ENCODE results near the gene NDUFA9. TPM values are rescaled to one million over a fixed set of nuclear protein-coding genes. Genes with fewer than 3 reads are reported as not detected.

NDUFA9 gene
- total RNA-seq = 63.2 TPM
- long read RNA-seq, full-length matches to known transcripts = 200 of 214 reads
- long read RNA-seq, partial matches to known transcripts = 6 of 214 reads
- long read RNA-seq, other reads (novel, unspliced or antisense) = 8 of 214 reads

DNA sequence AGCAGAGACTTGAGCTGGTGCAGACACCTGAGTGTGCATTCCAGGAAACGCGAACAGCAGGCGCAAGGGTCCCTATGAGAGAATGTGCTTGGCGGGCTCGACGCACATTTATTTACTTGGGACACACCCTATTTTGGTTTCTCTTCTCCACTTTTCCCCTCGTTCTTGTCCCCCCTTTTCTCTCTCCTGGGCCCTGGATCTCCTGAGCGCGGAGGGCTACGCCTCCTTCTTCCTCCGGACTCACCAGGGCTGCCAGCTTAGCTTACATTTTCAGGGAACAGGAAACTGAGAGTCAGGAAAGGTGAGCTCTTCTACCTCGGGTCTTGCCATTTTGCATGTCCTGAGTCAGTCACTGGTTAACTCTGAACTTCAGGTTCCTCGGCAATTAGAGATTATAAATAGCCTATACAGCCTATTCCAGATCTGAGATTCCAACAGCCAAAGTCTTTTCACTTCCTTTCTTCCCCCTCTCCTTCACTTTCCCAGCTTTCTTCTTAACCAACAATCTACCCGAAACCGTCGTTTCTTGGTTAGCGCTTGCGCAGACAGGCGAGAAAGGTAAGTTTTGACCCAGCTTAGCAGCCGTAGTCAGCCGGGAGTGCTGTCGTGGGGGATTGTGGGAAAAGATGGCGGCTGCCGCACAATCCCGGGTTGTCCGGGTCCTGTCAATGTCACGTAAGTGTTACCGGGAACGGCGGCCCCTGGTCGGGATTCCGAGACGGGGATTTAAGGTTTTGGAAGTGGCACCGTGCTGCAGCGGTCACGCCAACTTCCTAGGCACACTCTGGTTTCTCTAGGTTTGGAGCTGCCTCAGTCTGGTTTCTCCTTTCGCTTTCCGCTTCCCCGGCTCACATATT is at the start of gene NDUFA9, which contains the start of gene AKAP3:
NDUFA9 (plus strand) TSS at position 614 of the 857 bp plus-strand sequence; CDS start at position 627, 13 bp downstream.
AKAP3 (minus strand) TSS at position 551 of the 857 bp plus-strand sequence. CDS start 10,855 bp downstream, outside the sequence.
- peak; percentile 93 for DNase-seq (ENCODE audit: low spot score)

DNA sequence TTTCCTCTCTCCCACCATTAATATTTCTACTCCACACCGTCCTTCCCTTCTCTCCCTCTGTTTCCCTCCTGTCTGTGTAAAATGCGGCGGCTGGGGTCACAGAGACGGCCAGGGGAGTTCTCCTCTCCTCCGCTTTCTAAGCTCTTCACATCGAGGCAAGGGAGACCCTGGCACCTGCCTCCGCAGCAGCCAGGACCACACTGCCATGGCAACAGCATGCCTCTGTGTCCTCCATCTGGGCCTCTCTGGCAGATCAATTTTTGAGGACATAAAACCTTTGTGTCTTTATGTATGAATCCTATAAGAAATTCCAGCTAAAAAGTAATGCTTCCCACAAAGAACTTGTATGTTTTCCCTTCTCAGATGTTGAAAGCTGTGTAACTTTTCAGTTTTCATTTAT is 45.5 kb upstream of the NDUFA9 start:
- no peak for DNase-seq (ENCODE audit: low spot score)

- no peak for DNase-seq (ENCODE audit: low spot score)
Observed at GRCh38 chr12:4603946-4604345, 45.0 kb upstream of the NDUFA9 start.

DNA sequence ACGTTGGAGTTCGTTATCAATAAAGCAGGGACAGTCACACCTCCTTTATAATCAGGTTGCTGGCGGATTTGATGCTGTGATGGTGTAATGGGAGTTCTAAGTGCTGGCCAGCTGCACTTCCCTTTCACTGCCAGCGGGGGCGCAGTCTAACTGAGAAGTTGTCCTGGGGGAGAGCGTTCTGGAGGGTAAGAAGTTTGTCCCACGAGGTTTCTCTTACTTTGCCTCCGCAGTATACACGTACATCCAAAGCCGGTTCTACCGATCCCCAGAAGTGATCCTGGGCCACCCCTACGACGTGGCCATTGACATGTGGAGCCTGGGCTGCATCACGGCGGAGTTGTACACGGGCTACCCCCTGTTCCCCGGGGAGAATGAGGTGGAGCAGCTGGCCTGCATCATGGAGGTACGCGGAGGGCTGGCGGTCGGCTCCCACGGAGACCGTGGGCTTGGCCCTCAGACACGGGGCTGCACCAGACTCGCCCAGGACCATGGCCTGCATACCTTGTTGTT is 44.2 kb upstream of the NDUFA9 start:
- no peak for DNase-seq (ENCODE audit: low spot score)

- no peak for DNase-seq (ENCODE audit: low spot score)
Observed at GRCh38 chr12:4607056-4607455, 41.9 kb upstream of the NDUFA9 start.

DNA sequence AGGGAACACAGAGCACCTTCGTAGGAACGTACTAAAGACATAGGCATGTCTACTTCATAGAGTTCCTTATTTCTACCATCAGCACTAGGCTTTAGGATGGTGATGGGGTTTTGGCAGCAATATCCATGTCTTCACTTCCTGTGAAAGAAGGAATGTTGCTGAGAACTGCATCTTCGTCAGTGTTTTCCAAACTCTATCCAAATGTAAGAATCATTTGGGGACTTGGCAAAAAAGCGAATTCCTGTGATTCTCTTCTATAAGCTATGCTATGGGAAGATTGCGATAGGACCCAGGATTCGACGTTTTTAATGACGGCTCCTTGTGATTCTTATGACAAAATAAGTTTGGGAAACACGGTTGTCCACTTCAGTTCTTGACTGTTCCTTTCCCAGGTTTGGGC is 39.8 kb upstream of the NDUFA9 start:
- no peak for DNase-seq (ENCODE audit: low spot score)

- DNase-seq (ENCODE audit: low spot score) = no peak
Observed at GRCh38 chr12:4610481-4610880, 38.4 kb upstream of the NDUFA9 start.

GRCh38 chr12:4615667-4616066 is 33.2 kb upstream of the NDUFA9 start:
- no peak for DNase-seq (ENCODE audit: low spot score)

DNA sequence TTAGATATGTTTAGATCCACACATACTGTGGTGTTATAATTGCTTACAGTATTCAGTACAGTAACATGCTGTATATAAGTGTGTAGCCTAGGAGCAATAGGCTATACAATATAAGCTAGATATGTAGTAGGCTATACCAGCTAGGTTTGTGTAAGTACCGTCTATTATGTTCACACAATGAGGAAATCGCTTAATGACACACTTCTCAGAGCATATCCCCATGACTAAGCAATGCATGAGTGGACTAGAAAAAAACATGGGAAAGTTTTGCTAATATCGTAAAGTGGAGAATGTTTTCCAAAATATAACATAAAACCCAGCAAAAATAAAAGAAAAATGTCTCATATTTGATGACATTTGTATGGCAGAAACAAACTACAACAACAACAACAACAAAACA is 27.4 kb upstream of the NDUFA9 start:
- DNase-seq (ENCODE audit: low spot score) = no peak

- no peak for DNase-seq (ENCODE audit: low spot score)
Observed at GRCh38 chr12:4626543-4626942, 22.4 kb upstream of the NDUFA9 start.

DNA sequence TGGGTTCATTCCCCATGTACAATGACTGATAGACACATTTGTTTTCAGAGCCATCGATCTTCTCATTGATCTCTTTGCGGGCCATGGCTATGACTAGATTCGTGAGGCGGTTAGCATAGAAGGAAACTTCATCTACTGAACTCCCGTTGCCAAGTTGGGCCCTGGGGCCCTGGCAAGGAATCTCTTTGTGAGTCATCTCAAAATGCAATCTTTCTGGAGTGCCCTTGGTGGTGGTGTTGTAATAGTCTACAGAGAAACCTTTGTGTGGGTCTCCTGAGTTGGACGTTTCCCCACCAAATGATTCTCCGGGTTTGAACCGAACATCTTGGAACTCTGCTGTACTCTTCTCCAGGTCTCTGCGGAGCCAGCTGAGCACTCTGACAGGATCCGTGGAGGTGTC is 20.5 kb upstream of the NDUFA9 start:
- no peak for DNase-seq (ENCODE audit: low spot score)

DNA sequence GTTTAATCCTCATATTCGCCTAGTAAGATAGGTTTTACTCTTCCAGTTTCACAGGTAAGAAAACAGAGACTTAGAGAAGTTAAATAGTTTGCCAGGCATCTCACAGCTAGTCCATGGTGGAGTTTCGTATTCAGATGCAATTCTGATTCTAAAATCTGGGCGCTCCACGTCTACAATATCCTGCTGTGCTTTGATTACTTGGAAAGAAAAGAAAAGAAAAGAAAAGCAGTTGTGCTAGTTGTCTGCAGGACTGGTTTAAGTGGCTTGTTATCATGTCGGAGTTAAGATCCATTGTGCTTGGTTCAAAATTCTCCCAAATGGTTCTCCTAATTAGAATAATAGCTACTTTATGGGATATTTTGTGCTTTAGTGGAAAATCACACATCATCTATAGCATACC is 18.7 kb upstream of the NDUFA9 start:
- no peak for DNase-seq (ENCODE audit: low spot score)

DNA sequence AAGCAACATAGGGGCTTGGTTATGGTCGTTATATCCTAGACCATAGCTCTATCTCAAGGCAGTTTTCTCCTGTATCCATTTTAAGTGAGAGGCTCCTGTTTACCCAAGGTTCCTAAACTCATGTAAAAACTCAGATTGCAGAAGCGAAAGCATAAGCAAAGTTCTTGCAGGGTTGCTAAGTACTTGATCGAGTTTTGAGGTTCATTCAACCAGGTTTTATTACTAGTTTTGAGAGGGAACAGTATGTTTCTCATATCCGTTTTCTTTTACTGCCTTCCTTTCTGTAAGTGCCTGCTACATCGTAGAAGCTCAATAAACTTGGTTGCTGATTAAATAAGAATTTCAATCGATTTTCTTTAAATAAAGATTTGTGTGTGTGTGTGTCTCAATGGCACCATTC is 5.2 kb upstream of the NDUFA9 start:
- DNase-seq (ENCODE audit: low spot score) = no peak

GRCh38 chr12:4645023-4645422 is 3.9 kb upstream of the NDUFA9 start:
- no peak for DNase-seq (ENCODE audit: low spot score)

DNA sequence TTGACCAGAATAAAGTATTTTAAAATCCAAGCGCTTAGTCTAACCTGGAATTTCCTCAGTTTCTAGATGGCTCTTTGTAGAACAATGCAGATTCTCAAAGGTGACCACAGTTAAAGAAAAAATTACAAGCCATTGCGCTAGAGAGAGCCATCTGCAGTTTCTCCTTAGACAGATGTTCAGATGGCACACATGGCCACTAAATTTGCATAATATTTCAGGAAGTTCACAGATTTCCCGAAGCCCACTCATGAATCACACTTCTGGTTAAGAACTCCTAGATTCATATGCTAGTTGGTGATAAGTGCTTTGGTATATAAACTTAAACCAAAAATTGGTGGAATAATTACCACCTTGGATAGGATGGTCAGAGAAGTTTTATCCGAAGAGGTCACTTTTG is 812 bp upstream of the NDUFA9 start:
- no peak for DNase-seq (ENCODE audit: low spot score)

- DNase-seq (ENCODE audit: low spot score) = no peak
Observed at GRCh38 chr12:4649358-4649661, 396 bp downstream of the NDUFA9 start.

DNA sequence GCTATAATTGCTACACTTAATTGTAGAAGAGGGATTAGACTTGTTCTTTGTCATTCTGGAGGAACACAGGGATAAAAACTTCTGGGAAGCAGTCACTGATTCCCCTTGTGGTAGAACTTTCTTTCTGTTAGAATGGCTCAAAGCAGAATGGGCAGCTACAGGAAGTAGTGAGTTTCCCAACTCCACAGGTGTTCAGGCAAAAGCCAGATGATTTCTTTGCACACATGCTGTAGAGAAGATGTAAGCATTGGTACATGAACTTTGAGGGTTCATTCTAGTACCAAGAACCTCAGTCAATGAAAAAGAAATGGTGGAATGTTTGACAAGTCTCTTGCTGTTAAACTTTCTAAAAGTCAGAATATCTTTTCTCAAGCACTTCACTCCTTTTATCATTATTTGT is 4.3 kb downstream of the NDUFA9 start:
- DNase-seq (ENCODE audit: low spot score) = no peak

DNA sequence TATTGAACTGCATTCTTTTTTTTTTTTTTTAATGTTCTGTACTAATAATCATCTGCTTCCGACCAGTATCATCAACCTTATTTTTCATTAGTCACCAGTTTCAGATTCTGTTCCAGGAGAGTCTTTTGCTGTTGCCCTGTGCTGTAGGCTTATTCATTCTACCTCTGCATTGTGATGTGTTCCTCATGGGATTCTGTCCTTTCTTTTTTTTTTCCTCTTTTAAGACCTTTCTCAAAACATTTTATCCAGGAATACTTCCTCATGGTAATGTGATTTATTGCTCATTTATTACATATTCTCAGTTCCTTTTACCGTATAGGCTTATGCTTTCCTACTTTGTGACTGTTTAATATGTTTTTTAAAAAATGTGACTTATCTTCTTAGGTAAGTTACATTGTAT is 4.8 kb downstream of the NDUFA9 start:
- no peak for DNase-seq (ENCODE audit: low spot score)

- no peak for DNase-seq (ENCODE audit: low spot score)
Observed at GRCh38 chr12:4663971-4664505, 15.1 kb downstream of the NDUFA9 start.

DNA sequence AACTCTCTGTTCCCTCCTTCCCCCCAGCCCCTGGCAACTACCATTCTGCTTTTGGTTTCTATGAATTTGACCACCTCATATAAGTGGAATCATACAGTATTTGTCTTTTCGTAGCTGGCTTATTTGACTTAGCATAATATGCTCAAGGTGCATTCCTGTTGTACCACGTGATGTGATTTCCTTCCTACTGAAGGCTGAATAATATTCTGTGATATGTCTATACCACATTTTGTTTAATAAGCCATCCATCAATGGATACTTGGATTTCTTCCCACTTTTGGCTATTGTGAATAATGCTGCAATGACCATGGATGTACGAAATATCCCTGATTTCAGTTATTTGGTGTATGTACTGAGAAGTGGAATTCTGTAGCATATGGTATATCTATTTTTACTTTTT is 16.3 kb downstream of the NDUFA9 start:
- no peak for DNase-seq (ENCODE audit: low spot score)

DNA sequence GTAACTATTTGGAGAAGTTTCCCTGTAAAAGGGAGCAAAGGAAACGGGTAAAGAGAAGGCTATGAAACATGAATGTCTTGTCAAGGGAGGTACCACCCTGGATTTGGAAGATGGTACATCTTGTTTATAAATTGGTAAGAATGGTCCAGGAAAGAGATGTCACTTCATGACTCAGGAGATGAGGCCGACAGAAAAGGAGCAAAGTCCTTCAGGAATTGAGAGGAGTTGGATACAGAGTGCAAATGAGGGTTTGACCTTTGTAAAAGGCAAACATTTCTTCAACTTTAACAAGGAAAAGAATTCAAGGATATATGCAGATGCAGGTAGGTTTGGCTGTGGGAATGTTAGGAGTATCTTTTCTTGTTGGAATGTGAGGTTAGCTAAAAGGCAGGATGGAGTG is 30.8 kb downstream of the NDUFA9 start:
- DNase-seq (ENCODE audit: low spot score) = no peak

DNA sequence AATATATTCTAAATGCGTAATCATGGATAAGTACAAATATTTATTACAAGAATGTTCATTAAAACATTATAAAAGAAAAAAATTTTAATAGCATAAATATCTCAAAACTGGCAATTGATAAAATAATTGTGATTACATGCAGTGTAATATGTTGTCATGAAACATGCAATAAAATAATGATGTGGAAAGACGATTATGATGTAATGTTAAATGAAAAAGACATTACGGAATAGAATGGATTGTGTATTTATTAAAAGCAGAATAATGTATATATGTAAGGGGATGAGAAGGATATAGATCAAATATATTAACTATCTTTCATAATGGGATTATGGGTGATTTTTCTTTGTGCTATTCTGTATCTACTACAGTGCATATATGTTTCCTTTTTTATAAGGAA is 32.8 kb downstream of the NDUFA9 start:
- DNase-seq (ENCODE audit: low spot score) = no peak

GRCh38 chr12:4685317-4685716 is 36.4 kb downstream of the NDUFA9 start:
- DNase-seq (ENCODE audit: low spot score) = no peak

All from mesenteric fat pad (tissue), 1 donor.